Choroid plexus epithelial cell (primary cell): ENCODE results near the gene RFX2.

Source experiments
- DNase-seq: peaks from one replicate; pipeline ENCODE4 v3.0.0-alpha.2; 2010; ENCODE audit warnings: low read depth
- H3K4me3 ChIP-seq: 2 replicates; pipeline ENCODE4 v1.5.1; 2011; ENCODE audit warnings: low read depth, mild to moderate bottlenecking, control low read depth, low read length, moderate library complexity
- CTCF ChIP-seq: conservative IDR thresholded peaks from 2 replicates; pipeline ENCODE4 v1.5.1; 2011; ENCODE audit warnings: low read depth, mild to moderate bottlenecking, control low read depth, inconsistent platforms, low read length, moderate library complexity

RFX2 gene

GRCh38 chr19:5985098-5985783 is 125.1 kb downstream of the RFX2 start:
- H3K4me3 ChIP-seq: no peak overlapping the region
- DNase-seq: peak; percentile 66
- TF ChIP-seq CTCF: no peak

GRCh38 chr19:5984600-5984999 is 125.7 kb downstream of the RFX2 start:
- TF ChIP-seq CTCF: no peak
- no peak for DNase-seq
- no peak overlapping the region for H3K4me3 ChIP-seq

GRCh38 chr19:5983367-5983955 is 126.8 kb downstream of the RFX2 start:
- no peak overlapping the region for H3K4me3 ChIP-seq
- TF ChIP-seq CTCF: no peak
- no peak for DNase-seq

GRCh38 chr19:5978606-5979552 is 131.4 kb downstream of the RFX2 start:
- DNase-seq: no peak
- H3K4me3 ChIP-seq: peak overlapping the region; percentile 79
- no peak for TF ChIP-seq CTCF

- peak; percentile 100 for DNase-seq
- TF ChIP-seq CTCF: no peak
- peak within 1 kb of the TSS; percentile 92 for H3K4me3 ChIP-seq
These were observed 132.3 kb downstream of the RFX2 start, which contains the start of gene RANBP3 for GRCh38 chr19:5977785-5978605. Gene RANBP3 (minus strand): TSS chr19:5978140. CDS start chr19:5978082, 58 bp downstream.

GRCh38 chr19:5977222-5977784 is 133.0 kb downstream of the RFX2 start:
- DNase-seq: no peak
- TF ChIP-seq CTCF: no peak
- H3K4me3 ChIP-seq: peak overlapping the region; percentile 92
